HG02885 (cell line): ENCODE data around the gene HGFAC.

Experiments used
- ATAC-seq: cut with Tn5 transposase; IDR thresholded peaks from one replicate; pipeline ENCODE4 v1.9.1; 2021; ENCODE audit warnings: mild to moderate bottlenecking; ENCODE audit not compliant: unreplicated experiment, poor library complexity

Gene HGFAC

DNA sequence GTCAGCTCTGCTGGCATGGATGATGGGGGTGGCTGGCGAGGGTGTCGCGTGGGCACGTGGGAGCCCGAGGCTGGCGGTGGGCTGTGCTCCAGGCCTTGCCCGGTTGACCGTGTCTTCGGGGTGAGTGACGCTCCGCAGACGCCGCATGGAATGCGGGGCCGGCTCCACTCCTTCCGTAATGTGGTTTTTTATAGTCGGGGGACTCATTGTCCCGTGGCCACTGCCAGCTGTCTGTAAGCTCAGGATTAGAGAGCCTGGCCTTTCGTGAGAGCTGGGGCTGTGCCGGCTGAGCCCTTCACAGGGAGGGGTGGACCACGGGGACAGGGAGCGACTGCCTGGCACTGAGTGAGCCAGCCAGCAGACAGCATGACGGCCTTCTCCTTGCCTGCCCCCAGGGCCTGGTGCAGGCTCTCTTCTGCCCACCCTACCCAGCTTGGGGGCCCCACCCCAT, 41.7 kb downstream of the HGFAC start:
- no peak for ATAC-seq

- no peak for ATAC-seq
Observed at GRCh38 chr4:3484057-3484973, 42.5 kb downstream of the HGFAC start.

- no peak for ATAC-seq
Observed at GRCh38 chr4:3485011-3485791, 43.4 kb downstream of the HGFAC start.

- ATAC-seq, result no peak
Observed at GRCh38 chr4:3485886-3486540, 44.2 kb downstream of the HGFAC start.

DNA sequence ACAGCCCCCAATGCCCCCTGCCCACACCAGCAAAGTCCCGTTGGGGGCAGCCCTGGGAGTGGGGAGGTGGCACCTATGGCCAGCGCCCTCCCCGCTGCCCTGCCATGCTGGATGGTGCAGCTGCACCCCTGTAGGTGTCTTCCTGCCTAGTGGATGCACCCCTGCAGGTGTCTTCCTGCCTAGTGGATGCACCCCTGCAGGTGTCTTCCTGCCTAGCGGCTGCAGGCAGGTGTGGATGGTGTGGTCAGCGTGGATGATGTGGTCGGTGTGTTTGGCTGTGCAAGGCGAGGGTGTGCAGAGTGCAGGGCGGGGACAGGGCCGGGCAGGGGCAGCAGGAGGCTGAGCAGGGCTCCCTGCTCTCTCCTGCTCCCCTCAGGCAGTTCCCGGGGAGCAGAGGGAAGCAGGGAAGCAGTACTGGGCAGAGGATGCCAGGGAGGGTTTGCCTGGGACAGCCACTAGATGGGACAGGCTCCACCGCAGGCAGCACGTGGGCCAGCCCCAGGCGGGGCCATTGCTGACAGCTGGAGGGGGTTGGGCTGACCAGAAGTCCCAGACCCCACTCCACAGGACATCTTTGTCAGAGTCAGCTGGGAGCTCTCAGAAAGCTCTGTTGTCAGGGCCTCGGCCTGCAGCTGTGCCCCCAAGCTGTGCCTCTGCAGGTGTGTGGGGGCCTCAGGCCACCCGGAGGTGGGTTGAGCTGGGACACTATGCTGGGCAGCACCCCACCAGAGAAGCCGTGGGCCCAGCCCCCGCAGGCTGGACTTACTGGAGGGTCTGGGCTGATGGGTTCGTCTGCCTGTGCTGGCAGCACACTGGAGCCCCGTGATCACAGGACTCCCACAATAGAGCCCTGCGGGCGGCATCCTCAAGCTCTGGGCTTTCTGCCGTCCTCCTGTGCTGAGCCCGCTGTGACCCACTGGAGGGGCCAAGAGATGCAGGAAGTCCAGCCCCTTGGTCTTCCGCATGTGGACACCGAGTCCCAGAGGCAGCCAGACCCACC, 45.1 kb downstream of the HGFAC start:
- ATAC-seq, result no peak

DNA sequence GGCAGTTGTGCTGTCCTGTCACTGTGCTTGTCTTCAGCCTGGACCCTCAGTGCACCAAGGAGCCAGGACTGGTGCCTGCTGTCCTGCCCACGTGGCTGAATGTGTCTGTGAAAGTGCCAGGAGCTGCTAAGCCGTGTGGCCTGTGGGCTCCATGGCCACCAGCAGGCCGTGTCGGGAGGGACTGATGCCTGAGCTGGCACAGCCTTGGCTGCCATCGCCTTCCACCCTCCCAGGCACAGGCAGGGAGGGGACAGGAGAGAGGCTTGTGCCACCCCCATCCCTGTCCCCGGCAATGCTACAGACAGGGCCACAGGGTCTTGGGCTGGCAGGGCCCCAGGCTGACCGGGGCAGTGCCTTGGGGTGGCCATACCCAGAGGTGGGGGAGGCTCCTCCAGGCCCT, 46.1 kb downstream of the HGFAC start:
- no peak for ATAC-seq

DNA sequence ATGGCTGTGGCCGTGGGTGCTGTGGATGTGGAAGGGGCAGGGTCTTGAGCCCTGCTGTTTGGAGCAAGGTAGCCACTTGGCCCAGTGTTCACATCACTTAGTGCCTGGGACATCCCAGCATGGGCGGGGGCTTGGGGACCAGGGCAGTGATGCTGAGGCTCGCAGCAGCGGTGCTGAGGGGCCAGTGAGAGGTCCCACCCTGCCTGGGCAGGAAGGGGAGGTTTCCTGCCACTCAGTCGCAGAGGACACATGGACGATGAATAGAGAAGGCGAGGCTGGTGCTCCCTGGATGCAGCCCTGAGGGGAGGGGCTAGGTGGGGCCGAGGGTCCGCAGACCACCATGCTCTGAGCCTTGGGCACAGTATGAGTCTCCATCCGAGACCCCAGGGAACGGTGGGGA, 47.1 kb downstream of the HGFAC start:
- ATAC-seq, result no peak

- no peak for ATAC-seq
Observed at GRCh38 chr4:3489451-3489962, 47.7 kb downstream of the HGFAC start.

GRCh38 chr4:3491681-3492405, 50.1 kb downstream of the HGFAC start:
- ATAC-seq, result no peak

DNA sequence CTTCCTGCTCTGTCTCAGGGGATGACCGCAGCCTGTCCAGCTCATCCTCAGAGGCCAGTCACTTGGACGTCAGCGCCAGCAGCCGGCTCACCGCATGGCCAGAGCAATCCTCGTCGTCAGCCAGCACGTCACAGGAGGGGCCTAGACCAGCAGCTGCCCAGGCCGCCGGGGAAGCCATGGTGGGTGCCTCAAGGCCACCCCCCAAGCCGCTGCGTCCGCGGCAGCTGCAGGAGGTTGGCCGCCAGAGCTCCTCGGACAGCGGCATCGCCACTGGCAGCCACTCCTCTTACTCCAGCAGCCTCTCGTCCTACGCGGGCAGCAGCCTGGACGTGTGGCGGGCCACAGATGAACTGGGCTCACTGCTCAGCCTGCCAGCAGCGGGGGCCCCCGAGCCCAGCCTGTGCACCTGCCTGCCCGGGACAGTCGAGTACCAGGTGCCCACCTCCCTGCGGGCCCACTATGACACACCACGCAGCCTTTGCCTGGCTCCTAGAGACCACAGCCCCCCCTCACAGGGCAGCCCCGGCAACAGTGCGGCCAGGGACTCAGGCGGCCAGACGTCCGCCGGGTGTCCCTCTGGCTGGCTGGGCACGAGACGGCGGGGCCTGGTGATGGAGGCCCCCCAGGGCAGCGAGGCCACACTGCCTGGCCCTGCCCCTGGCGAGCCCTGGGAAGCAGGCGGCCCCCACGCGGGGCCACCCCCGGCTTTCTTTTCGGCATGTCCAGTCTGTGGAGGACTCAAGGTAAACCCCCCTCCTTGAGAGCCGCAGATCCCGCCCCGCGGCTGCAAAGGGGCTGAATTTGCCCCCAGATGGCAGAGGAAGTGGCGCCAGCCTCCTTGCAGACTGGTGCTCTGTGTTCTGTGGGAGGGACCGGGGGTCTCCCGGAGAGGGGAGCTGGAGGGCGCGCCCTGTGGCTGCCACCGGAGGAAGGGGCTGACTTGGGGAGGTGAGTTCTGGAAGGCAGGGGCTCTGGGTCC, 51.3 kb downstream of the HGFAC start:
- ATAC-seq, result no peak

GRCh38 chr4:3493720-3494461, 52.1 kb downstream of the HGFAC start:
- ATAC-seq, result no peak

GRCh38 chr4:3494462-3494871, 52.7 kb downstream of the HGFAC start:
- ATAC-seq, result no peak

DNA sequence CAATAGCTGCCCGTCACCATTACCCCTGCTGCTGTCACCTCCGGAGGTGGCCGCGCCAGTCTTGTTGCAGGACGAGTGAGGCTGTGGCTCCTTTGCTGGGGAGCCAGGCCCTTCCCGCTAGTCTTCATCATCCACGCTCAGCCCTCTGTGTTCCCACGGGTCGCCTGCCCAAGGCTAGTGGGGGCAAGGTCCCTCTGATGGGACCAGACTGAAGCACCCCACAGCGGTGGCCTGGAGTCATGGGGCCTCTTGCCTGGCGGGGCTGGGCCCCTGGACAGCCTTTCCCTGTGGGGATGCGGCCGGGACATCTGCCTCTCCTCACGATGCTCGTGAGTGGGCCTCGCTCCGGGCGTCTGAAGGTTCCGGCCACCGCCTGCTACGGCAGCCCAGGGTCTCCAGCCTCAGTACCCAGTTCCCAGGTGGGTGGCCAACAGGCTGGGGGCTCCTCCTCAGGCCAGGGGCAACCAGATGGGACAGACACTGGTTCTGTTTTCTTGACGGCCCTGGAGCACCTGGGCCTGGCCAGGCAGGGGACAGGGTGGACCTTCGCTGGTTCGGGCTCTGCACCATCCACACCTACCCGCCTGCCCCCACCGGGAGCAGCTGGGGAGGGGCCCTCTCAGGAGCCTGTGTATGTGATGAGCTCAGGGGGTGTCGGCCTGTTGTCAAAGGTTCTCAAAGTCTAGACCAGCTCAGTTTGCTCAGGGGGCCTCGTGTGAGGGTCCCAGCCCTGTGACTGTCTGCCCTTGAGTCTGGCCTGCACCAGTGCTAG, 53.6 kb downstream of the HGFAC start:
- ATAC-seq, result no peak

DNA sequence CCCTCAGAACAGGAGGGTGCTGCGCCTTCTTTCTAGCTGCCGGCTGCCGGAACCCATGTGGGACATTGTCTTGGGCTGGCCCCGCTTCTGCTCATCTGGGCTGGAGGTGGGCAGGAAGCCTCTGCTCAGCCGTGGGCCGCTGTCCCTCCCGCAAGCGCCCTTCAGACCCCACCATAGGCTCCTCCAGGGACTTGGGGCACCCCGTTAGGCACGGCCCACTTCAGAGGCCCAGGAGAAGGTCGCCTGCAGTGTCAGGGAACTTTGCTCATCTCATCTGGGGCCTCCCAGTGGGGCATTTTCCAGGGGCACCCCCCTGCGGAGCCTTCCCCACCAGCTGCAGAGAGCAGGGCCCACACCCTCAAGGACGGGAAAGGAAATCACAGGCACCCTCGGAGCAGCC, 54.3 kb downstream of the HGFAC start:
- ATAC-seq, result no peak

GRCh38 chr4:3497095-3497494, 55.3 kb downstream of the HGFAC start:
- ATAC-seq, result no peak
